Neuronal stem cell (in vitro differentiated cells): ENCODE data around the gene PPP1R26.
"Not testable (repeated sequence)": the region's sequence is repeated elsewhere in the genome, so short reads cannot be mapped to it uniquely, and the experiment has no call there.

Source experiments
- DNase-seq: peaks from one replicate; pipeline ENCODE4 v3.0.0-alpha.2; 2013; ENCODE audit warnings: low spot score
- H2AFZ ChIP-seq: one replicate; pipeline ENCODE4 v1.6.1; 2013; ENCODE audit warnings: mild to moderate bottlenecking, low read length, inconsistent platforms
- H2AK5ac ChIP-seq: 2 replicates; pipeline ENCODE4 v1.6.1; 2013; ENCODE audit warnings: low read depth, mild to moderate bottlenecking, inconsistent platforms, low read length, moderate library complexity, mixed read lengths
- H2BK120ac ChIP-seq: 2 replicates; pipeline ENCODE4 v1.6.1; 2013; ENCODE audit warnings: low read depth, mild to moderate bottlenecking, inconsistent platforms, low read length, moderate library complexity, mixed read lengths
- H2BK12ac ChIP-seq: one replicate; pipeline ENCODE4 v1.6.1; 2013; ENCODE audit warnings: low read length, inconsistent platforms
- H2BK15ac ChIP-seq: 2 replicates; pipeline ENCODE4 v1.6.1; 2013; ENCODE audit warnings: mild to moderate bottlenecking, low read length, inconsistent platforms, mixed read lengths
- H2BK5ac ChIP-seq: one replicate; pipeline ENCODE4 v1.6.1; 2013; ENCODE audit warnings: inconsistent platforms, mild to moderate bottlenecking, low read length, moderate library complexity
- H3K14ac ChIP-seq: one replicate; pipeline ENCODE4 v1.6.1; 2013; ENCODE audit warnings: low read length, inconsistent platforms
- H3K18ac ChIP-seq: 2 replicates; pipeline ENCODE4 v1.6.1; 2013; ENCODE audit warnings: low read length, inconsistent platforms
- H3K23ac ChIP-seq: 2 replicates; pipeline ENCODE4 v1.6.1; 2013; ENCODE audit warnings: low read depth, mild to moderate bottlenecking, mixed read lengths, low read length, inconsistent platforms; ENCODE audit not compliant: poor library complexity
- H3K27ac ChIP-seq: replicated peaks from 3 replicates; pipeline ENCODE4 v1.5.1; 2013; ENCODE audit warnings: low read length, inconsistent platforms
- H3K27me3 ChIP-seq, 3 experiments: 2 replicates each; pipeline ENCODE4 v1.6.1; 2013; ENCODE audit warnings: low read length in 3 of 3, mild to moderate bottlenecking in 2 of 3, inconsistent platforms in 1 of 3, low read depth in 1 of 3, mixed read lengths in 1 of 3, moderate library complexity in 1 of 3; ENCODE audit not compliant: control insufficient read depth in 3 of 3, insufficient read depth in 3 of 3
- H3K36me3 ChIP-seq, 2 donors: replicated peaks in 1 of 2; 2 replicates each; pipeline ENCODE4 v1.6.1; 2013; ENCODE audit warnings: low read length in 2 of 2; ENCODE audit not compliant: control insufficient read depth in 2 of 2, insufficient read depth in 2 of 2
- H3K4ac ChIP-seq: 2 replicates; pipeline ENCODE4 v1.6.1; 2013; ENCODE audit warnings: inconsistent platforms, mild to moderate bottlenecking, low read length, moderate library complexity
- H3K4me1 ChIP-seq, 2 donors: 1 replicate in 1 of 2; 2 replicates in 1 of 2; pipeline ENCODE4 v1.6.1; 2013; ENCODE audit warnings: low read length in 2 of 2, low read depth in 1 of 2; ENCODE audit not compliant: control insufficient read depth in 2 of 2, insufficient read depth in 1 of 2
- H3K4me2 ChIP-seq: one replicate; pipeline ENCODE4 v1.6.1; 2013; ENCODE audit warnings: mild to moderate bottlenecking, low read length, inconsistent platforms; ENCODE audit not compliant: insufficient read depth, poor library complexity, severe bottlenecking
- H3K4me3 ChIP-seq, 2 donors: 2 replicates each; pipeline ENCODE4 v1.5.1; 2013; ENCODE audit warnings: low read length in 2 of 2, mild to moderate bottlenecking in 2 of 2, inconsistent platforms in 1 of 2, moderate library complexity in 1 of 2
- H3K79me1 ChIP-seq: one replicate; pipeline ENCODE4 v1.6.1; 2013; ENCODE audit warnings: low read depth, mild to moderate bottlenecking, inconsistent platforms, low read length, moderate library complexity
- H3K9ac ChIP-seq: one replicate; pipeline ENCODE4 v1.6.1; 2013; ENCODE audit warnings: mild to moderate bottlenecking, low read depth, low read length, inconsistent platforms; ENCODE audit not compliant: poor library complexity
- H3K9me3 ChIP-seq, 2 donors: replicated peaks in 1 of 2; 2 replicates each; pipeline versions ENCODE3 to v1.6.1; 2013; ENCODE audit warnings: low read length in 2 of 2, mild to moderate bottlenecking in 2 of 2, inconsistent platforms in 1 of 2, low read depth in 1 of 2, mixed read lengths in 1 of 2, moderate library complexity in 1 of 2; ENCODE audit not compliant: control insufficient read depth in 2 of 2, insufficient read depth in 1 of 2
- H4K8ac ChIP-seq: one replicate; pipeline ENCODE4 v1.6.1; 2013; ENCODE audit warnings: low read depth, mild to moderate bottlenecking, inconsistent platforms, low read length, moderate library complexity
- H4K91ac ChIP-seq: one replicate; pipeline ENCODE4 v1.6.1; 2013; ENCODE audit warnings: low read length, low read depth, mild to moderate bottlenecking, inconsistent platforms; ENCODE audit not compliant: poor library complexity
- WGBS, 2 donors: extraction: QIAGEN DNeasy Blood & Tissue Kit; methylation state at CpG; one replicate each; pipeline ENCODE4 v1.1.7; 2013; ENCODE audit warnings: missing lambda C conversion rate in 2 of 2, mixed read lengths in 1 of 2; ENCODE audit not compliant: insufficient read length in 2 of 2, insufficient replicate concordance in 1 of 2; ENCODE audit errors: extremely low coverage in 2 of 2; 5-methylcytosine and 5-hydroxymethylcytosine counted together

Gene PPP1R26

GRCh38 chr9:135513906-135514305 lies 34.3 kb downstream of the PPP1R26 start:
- H2BK15ac ChIP-seq, H3K27ac ChIP-seq, H3K36me3 ChIP-seq, H3K27me3 ChIP-seq, H3K4me1 ChIP-seq, H4K91ac ChIP-seq, H3K4ac ChIP-seq, H3K9me3 ChIP-seq, H3K14ac ChIP-seq, H3K79me1 ChIP-seq, DNase-seq, H2BK12ac ChIP-seq, H2AK5ac ChIP-seq, H4K8ac ChIP-seq, H2AFZ ChIP-seq, H2BK5ac ChIP-seq, H3K4me3 ChIP-seq, H3K4me2 ChIP-seq: not testable (repeated sequence)
- Histone ChIP-seq H3K18ac (peak overlapping the region; percentile 35), H3K9ac (peak overlapping the region; percentile 44), H2BK120ac (peak overlapping the region; percentile 54), H3K23ac (peak overlapping the region; percentile 78)
- no CpG with 5 or more reads among the region's 9 CpGs for WGBS, 2 donors

- peak overlapping the region; percentile 52 for H3K18ac ChIP-seq
- H3K4me3 ChIP-seq = no peak overlapping the region
- H2AFZ ChIP-seq = no peak overlapping the region
- no peak overlapping the region for H3K27ac ChIP-seq
- H3K9me3 ChIP-seq = no peaks in the 10 kb centered on the region
- H3K4me2 ChIP-seq = no peak overlapping the region
- no peak overlapping the region for H2AK5ac ChIP-seq
- no CpG with 5 or more reads among the region's 17 CpGs for WGBS, 2 donors
- DNase-seq = no peak
- H2BK15ac ChIP-seq = peak overlapping the region; percentile 10
- H3K9ac ChIP-seq = no peak overlapping the region
- H4K91ac ChIP-seq = no peak overlapping the region
- no peak overlapping the region for H3K14ac ChIP-seq
- H3K79me1 ChIP-seq = no peaks in the 10 kb centered on the region
- H2BK5ac ChIP-seq = no peak overlapping the region
- H3K4me1 ChIP-seq = peaks cover 0 to 3% of the 10 kb centered on the region in 2 donors
- H4K8ac ChIP-seq = no peak overlapping the region
- H3K4ac ChIP-seq = no peak overlapping the region
- no peak overlapping the region for H2BK120ac ChIP-seq
- H3K23ac ChIP-seq = no peak overlapping the region
- no peaks in the 10 kb centered on the region for H3K27me3 ChIP-seq
- no peaks in the 10 kb centered on the region for H3K36me3 ChIP-seq
- peak overlapping the region; percentile 100 for H2BK12ac ChIP-seq
Measured at GRCh38 chr9:135514342-135515082, 34.9 kb downstream of the PPP1R26 start.

GRCh38 chr9:135515083-135515951 lies 35.7 kb downstream of the PPP1R26 start:
- DNase-seq = no peak
- H3K27me3 ChIP-seq = no peaks in the 10 kb centered on the region

More at GRCh38 chr9:135515083-135515951, 35.7 kb downstream of the PPP1R26 start:
- H3K4me3 ChIP-seq = no peak overlapping the region
- no peak overlapping the region for H4K91ac ChIP-seq
- H2BK12ac ChIP-seq = no peak overlapping the region
- H2BK15ac ChIP-seq = no peak overlapping the region
- peak overlapping the region; percentile 52 for H2AK5ac ChIP-seq
- no peak overlapping the region for H3K18ac ChIP-seq
- no peak overlapping the region for H4K8ac ChIP-seq
- no peaks in the 10 kb centered on the region for H3K9me3 ChIP-seq
- H3K14ac ChIP-seq = no peak overlapping the region
- H3K4me1 ChIP-seq = peaks cover 0 to 3% of the 10 kb centered on the region in 2 donors
- no peak overlapping the region for H3K4me2 ChIP-seq
- H3K79me1 ChIP-seq = no peaks in the 10 kb centered on the region
- no CpG with 5 or more reads among the region's 31 CpGs for WGBS, 2 donors
- H2BK5ac ChIP-seq = no peak overlapping the region
- no peak overlapping the region for H2BK120ac ChIP-seq
- no peak overlapping the region for H3K27ac ChIP-seq
- no peak overlapping the region for H3K4ac ChIP-seq
- H3K36me3 ChIP-seq = no peaks in the 10 kb centered on the region
- peak overlapping the region; percentile 82 for H2AFZ ChIP-seq
- H3K9ac ChIP-seq = no peak overlapping the region
- no peak overlapping the region for H3K23ac ChIP-seq
